Endothelial cell of umbilical vein (primary cell): ENCODE data around the gene OR1J4. TPM values are rescaled to one million over a fixed set of nuclear protein-coding genes. Genes with fewer than 3 reads are reported as not detected.

Source experiments
- BruUV-seq: library from RNA; stranded (reverse); fragments of 400-500 nt; replicated peaks from 2 replicates; lab custom pipeline; 2021; lab: Mats Ljungman, UMichigan
- CTCF ChIA-PET: fragments of 300-600, 350-600 bp; sonication (Branson Sonifier 250); formaldehyde crosslinking; loops from one replicate; lab custom pipeline; 2021; ENCODE audit warnings: antibody characterized with exemption, inconsistent platforms; lab: Charles Lee
- POLR2A ChIA-PET: fragments of 300-600, 350-600 bp; sonication (Branson Sonifier 250); formaldehyde crosslinking; loops from one replicate; lab custom pipeline; 2021; ENCODE audit warnings: antibody characterized with exemption, inconsistent platforms; lab: Charles Lee
- DNase-seq: peaks from one replicate; pipeline ENCODE4 v3.0.0-alpha.2; 2011; ENCODE audit warnings: low read depth, low spot score
- FAIRE-seq: peaks from 2 replicates; lab custom pipeline; 2011; peaks lifted over from hg19 to GRCh38; lab: Jason Lieb, UNC
- H2AFZ ChIP-seq: 2 replicates; pipeline ENCODE4 v1.6.0; 2012; ENCODE audit warnings: low read depth, low read length, control low read depth, inconsistent platforms
- H3K27ac ChIP-seq: 2 replicates; pipeline ENCODE4 v1.5.1; 2011; ENCODE audit warnings: low read depth, mild to moderate bottlenecking, control low read depth, low read length, moderate library complexity; ENCODE audit not compliant: insufficient read depth
- H3K27me3 ChIP-seq, 2 experiments: 2 replicates each; pipeline versions ENCODE4 v1.6.0 to v1.6.1; 2011; ENCODE audit warnings: low read length in 2 of 2, mixed read lengths in 1 of 2; ENCODE audit not compliant: control insufficient read depth in 2 of 2, insufficient read depth in 2 of 2
- H3K36me3 ChIP-seq, 2 experiments: 2 replicates in 1 of 2; 3 replicates in 1 of 2; pipeline ENCODE4 v1.5.1; 2011; ENCODE audit warnings: low read length in 2 of 2, mild to moderate bottlenecking in 1 of 2, moderate library complexity in 1 of 2; ENCODE audit not compliant: control insufficient read depth in 2 of 2, insufficient read depth in 2 of 2; ENCODE audit errors: extremely low read depth in 1 of 2
- H3K4me1 ChIP-seq: 3 replicates; pipeline ENCODE4 v1.5.1; 2011; ENCODE audit warnings: mild to moderate bottlenecking, low read length; ENCODE audit not compliant: control insufficient read depth, insufficient read depth; ENCODE audit errors: extremely low read depth
- H3K4me2 ChIP-seq: 2 replicates; pipeline ENCODE4 v1.6.1; 2011; ENCODE audit warnings: low read length, control low read depth, mixed read lengths; ENCODE audit not compliant: insufficient read depth
- H3K4me3 ChIP-seq, 3 experiments: fragments of 200-600 bp in 1 of 3; sonication (generic), shearing (Covaris generic) in 1 of 3; replicated peaks in 1 of 3; 2 replicates each; pipeline ENCODE4 v1.5.1; 2011 to 2016; ENCODE audit warnings: control low read depth in 3 of 3, low read length in 3 of 3, mild to moderate bottlenecking in 2 of 3, inconsistent platforms in 1 of 3, low read depth in 1 of 3, moderate library complexity in 1 of 3; ENCODE audit not compliant: insufficient read depth in 1 of 3
- H3K79me2 ChIP-seq: 2 replicates; pipeline ENCODE4 v1.6.0; 2012; ENCODE audit warnings: low read length, inconsistent platforms; ENCODE audit not compliant: control insufficient read depth, insufficient read depth
- H3K9ac ChIP-seq: replicated peaks from 2 replicates; pipeline ENCODE3; 2011; ENCODE audit warnings: low read length, control low read depth; ENCODE audit not compliant: insufficient read depth; ENCODE audit errors: extremely low read depth
- H3K9me1 ChIP-seq: replicated peaks from 3 replicates; pipeline ENCODE4 v1.6.0; 2011; ENCODE audit warnings: mild to moderate bottlenecking, low read length; ENCODE audit not compliant: control insufficient read depth, insufficient read depth; ENCODE audit errors: extremely low read depth
- H3K9me3 ChIP-seq: replicated peaks from 2 replicates; pipeline ENCODE4 v1.5.1; 2012; ENCODE audit warnings: low read length, inconsistent platforms; ENCODE audit not compliant: control insufficient read depth, insufficient read depth
- H4K20me1 ChIP-seq: replicated peaks from 2 replicates; pipeline ENCODE3; 2011; ENCODE audit warnings: mild to moderate bottlenecking, low read length; ENCODE audit not compliant: control insufficient read depth, insufficient read depth; ENCODE audit errors: extremely low read depth
- CTCF ChIP-seq, 2 donors: IDR thresholded peaks; 1 replicate in 1 of 2; 2 replicates in 1 of 2; pipeline ENCODE4 v1.5.1; 2011; ENCODE audit warnings: low read length in 2 of 2, mild to moderate bottlenecking in 2 of 2, moderate library complexity in 2 of 2, control low read depth in 1 of 2, inconsistent platforms in 1 of 2, low read depth in 1 of 2; ENCODE audit not compliant: insufficient read depth in 1 of 2; ENCODE audit errors: extremely low read depth in 1 of 2
- EZH2 ChIP-seq: IDR thresholded peaks from 2 replicates; pipeline ENCODE4 v1.6.1; 2012; ENCODE audit warnings: borderline replicate concordance, low read depth, mild to moderate bottlenecking, moderate library complexity, low read length, inconsistent platforms; ENCODE audit not compliant: severe bottlenecking
- FOS ChIP-seq: IDR thresholded peaks from 2 replicates; pipeline ENCODE4 v1.6.1; 2011; ENCODE audit warnings: mild to moderate bottlenecking, low read length, moderate library complexity, borderline replicate concordance; ENCODE audit not compliant: insufficient read depth
- GATA2 ChIP-seq: IDR thresholded peaks from 2 replicates; pipeline ENCODE4 v1.7.0; 2011; ENCODE audit warnings: low read depth, mild to moderate bottlenecking, moderate library complexity, mixed read lengths, low read length; ENCODE audit not compliant: insufficient read length, insufficient read depth
- JUN ChIP-seq: IDR thresholded peaks from 2 replicates; pipeline ENCODE4 v1.6.1; 2011; ENCODE audit warnings: borderline replicate concordance, low read depth; ENCODE audit not compliant: insufficient read length, insufficient read depth
- MAX ChIP-seq: IDR thresholded peaks from 2 replicates; pipeline ENCODE4 v1.6.1; 2011; ENCODE audit not compliant: insufficient read depth, insufficient read length
- MYC ChIP-seq: IDR thresholded peaks from one replicate; pipeline ENCODE4 v1.6.1; 2011; ENCODE audit warnings: mild to moderate bottlenecking, low read depth, low read length
- POLR2A ChIP-seq: IDR thresholded peaks from 2 replicates; pipeline ENCODE4 v1.6.1; 2012; ENCODE audit warnings: low read depth, mild to moderate bottlenecking, control low read depth, low read length
- POLR2AphosphoS5 ChIP-seq: IDR thresholded peaks from 2 replicates; pipeline ENCODE4 v1.6.1; 2012; ENCODE audit warnings: low read depth, mild to moderate bottlenecking, control low read depth, low read length, moderate library complexity; ENCODE audit not compliant: insufficient read depth
- dilution Hi-C: fragments of 300-500 bp; cut with MboI; formaldehyde crosslinking; loops from one replicate; pipeline ENCODE4 v1.15.0; 2019; ENCODE audit warnings: low sequenced_read_pairs; ENCODE audit not compliant: extremely low pct_ligation_motif_present
- intact Hi-C: fragments of 100-400 bp; cut with micrococcal nuclease; formaldehyde crosslinking; loops from one replicate; pipeline ENCODE4 v1.10.0; 2022
- polyA plus RNA-seq, 4 experiments: library from polyadenylated mRNA; depleted of rRNA in 3 of 4; stranded (reverse) in 3 of 4; unstranded in 1 of 4; fragments of >200 nt; gene quantifications; 2 replicates each; pipeline versions ENCODE4 v1.2.1 to v1.2.3, GENCODE V29; 2011 to 2012; ENCODE audit warnings: missing spikeins in 1 of 4
- total RNA-seq: library from RNA; stranded (reverse); gene quantifications from 2 replicates; pipeline ENCODE4 v1.2.3, GENCODE V29; 2021

OR1J4 gene
- total and polyA plus RNA-seq, 2 donors (not counting 3 experiments of a cell fraction or from before 2014, with no cell fraction given), result not detected

GRCh38 chr9:122519376-122519775, 435 bp downstream of the OR1J4 start:
- Histone ChIP-seq H3K4me1 (no peaks in the 10 kb centered on the region), H3K36me3 (no peaks in the 10 kb centered on the region), H3K4me3 (no peak overlapping the region), H3K27ac (no peak overlapping the region), H3K4me2 (no peak overlapping the region), H3K79me2 (no peaks in the 10 kb centered on the region), H3K9me1 (no peaks in the 10 kb centered on the region), H2AFZ (no peak overlapping the region), H3K27me3 (peaks cover 4 to 9% of the 10 kb centered on the region in 2 experiments), H3K9ac (no peak overlapping the region), H4K20me1 (no peaks in the 10 kb centered on the region), H3K9me3 (no peaks in the 10 kb centered on the region)
- DNase-seq, result no peak
- FAIRE-seq, result no peak
- dilution Hi-C loops, result no loop called here
- no TSS peak for BruUV-seq
- TF ChIP-seq MAX, result no peak
- TF ChIP-seq POLR2A, result no peak
- no peak for TF ChIP-seq JUN
- TF ChIP-seq EZH2, result no peak
- TF ChIP-seq FOS, result no peak
- no peak for TF ChIP-seq POLR2AphosphoS5
- TF ChIP-seq CTCF (IDR thresholded peaks at IDR 0.05; ENCODE audit: extremely low read depth in 1 of 2, insufficient read depth in 1 of 2, low read depth in 1 of 2, low read length in 2 of 2), result no peak
- TF ChIP-seq MYC, result no peak
- no peak for TF ChIP-seq GATA2
- ChIA-PET CTCF (no interaction called here), POLR2A (no interaction called here)
- intact Hi-C loops, result no loop called here
